Hepatocyte (in vitro differentiated cells): Measurements from ENCODE around the gene TYMS. TPM values are rescaled to one million over a fixed set of nuclear protein-coding genes. Genes with fewer than 3 reads are reported as not detected.

ENCODE experiments used
- DNase-seq: peaks from one replicate; pipeline ENCODE4 v3.0.0-alpha.2; 2016; ENCODE audit warnings: low spot score
- H2AFZ ChIP-seq: fragments of 200-600 bp; sonication (generic); 2 replicates; pipeline ENCODE4 v1.6.0; 2016; ENCODE audit warnings: antibody characterized with exemption, mild to moderate bottlenecking
- H3K27ac ChIP-seq: fragments of 200-600 bp; sonication (generic); 2 replicates; pipeline ENCODE4 v1.5.1; 2016; ENCODE audit warnings: mild to moderate bottlenecking
- H3K27me3 ChIP-seq: fragments of 200-600 bp; sonication (generic); 2 replicates; pipeline ENCODE4 v1.6.1; 2016
- H3K36me3 ChIP-seq: fragments of 200-600 bp; sonication (generic); replicated peaks from 2 replicates; pipeline ENCODE4 v1.5.1; 2016; ENCODE audit warnings: low read depth; ENCODE audit not compliant: insufficient read depth
- H3K4me1 ChIP-seq: fragments of 200-600 bp; sonication (generic); 2 replicates; pipeline ENCODE4 v1.5.1; 2016; ENCODE audit warnings: mild to moderate bottlenecking, moderate library complexity; ENCODE audit not compliant: insufficient read depth
- H3K4me2 ChIP-seq: fragments of 200-600 bp; sonication (generic); 2 replicates; pipeline ENCODE4 v1.6.0; 2016
- H3K4me3 ChIP-seq: fragments of 200-600 bp; sonication (generic); 2 replicates; pipeline ENCODE4 v1.5.1; 2016; ENCODE audit warnings: mild to moderate bottlenecking
- H3K79me2 ChIP-seq: fragments of 200-600 bp; sonication (generic); 2 replicates; pipeline ENCODE4 v1.6.0; 2017; ENCODE audit warnings: mild to moderate bottlenecking
- H3K9me2 ChIP-seq: fragments of 200-600 bp; sonication (generic); replicated peaks from 2 replicates; pipeline ENCODE4 v1.6.0; 2017; ENCODE audit warnings: mild to moderate bottlenecking; ENCODE audit not compliant: insufficient read depth
- H3K9me3 ChIP-seq: fragments of 200-600 bp; sonication (generic); 2 replicates; pipeline ENCODE4 v1.5.1; 2016; ENCODE audit warnings: low read depth, mild to moderate bottlenecking
- H4K20me1 ChIP-seq: fragments of 200-600 bp; sonication (generic); 2 replicates; pipeline ENCODE4 v1.6.0; 2016; ENCODE audit warnings: mild to moderate bottlenecking; ENCODE audit not compliant: insufficient read depth, poor library complexity, severe bottlenecking
- CTCF ChIP-seq: fragments of 200-600 bp; sonication (generic); IDR thresholded peaks from 2 replicates; pipeline ENCODE4 v1.5.1; 2016; ENCODE audit warnings: antibody characterized with exemption, mild to moderate bottlenecking; ENCODE audit not compliant: poor library complexity
- EZH2 ChIP-seq: fragments of 200-600 bp; sonication (generic); IDR thresholded peaks from 2 replicates; pipeline ENCODE4 v1.6.1; 2016; ENCODE audit warnings: antibody characterized with exemption, mild to moderate bottlenecking, borderline replicate concordance
- EZH2phosphoT487 ChIP-seq: fragments of 200-600 bp; sonication (generic); IDR thresholded peaks from one replicate; pipeline ENCODE4 v1.6.1; 2018; ENCODE audit warnings: antibody characterized with exemption, mild to moderate bottlenecking, low read depth, moderate library complexity; ENCODE audit not compliant: unreplicated experiment, severe bottlenecking
- WGBS: methylation state at CpG from one replicate; pipeline ENCODE4 v1.1.6; 2016; ENCODE audit warnings: low lambda C conversion rate; ENCODE audit errors: missing lambda C conversion rate; 5-methylcytosine and 5-hydroxymethylcytosine counted together
- polyA plus RNA-seq: library from polyadenylated mRNA; unstranded; fragments of >200 nt; fragmentation: Nextera tagmentation; extraction: Ambion mirVana; gene quantifications from 2 replicates; pipeline ENCODE4 v1.2.1, GENCODE V29; 2016
- total RNA-seq: library from RNA; depleted of rRNA; stranded (reverse); fragments of >200 nt; gene quantifications from 2 replicates; pipeline ENCODE4 v1.2.3, GENCODE V29; 2014

Gene TYMS
- total and polyA plus RNA-seq, 2 experiments from 2014 or later = 15.1 to 39.8 TPM

DNA sequence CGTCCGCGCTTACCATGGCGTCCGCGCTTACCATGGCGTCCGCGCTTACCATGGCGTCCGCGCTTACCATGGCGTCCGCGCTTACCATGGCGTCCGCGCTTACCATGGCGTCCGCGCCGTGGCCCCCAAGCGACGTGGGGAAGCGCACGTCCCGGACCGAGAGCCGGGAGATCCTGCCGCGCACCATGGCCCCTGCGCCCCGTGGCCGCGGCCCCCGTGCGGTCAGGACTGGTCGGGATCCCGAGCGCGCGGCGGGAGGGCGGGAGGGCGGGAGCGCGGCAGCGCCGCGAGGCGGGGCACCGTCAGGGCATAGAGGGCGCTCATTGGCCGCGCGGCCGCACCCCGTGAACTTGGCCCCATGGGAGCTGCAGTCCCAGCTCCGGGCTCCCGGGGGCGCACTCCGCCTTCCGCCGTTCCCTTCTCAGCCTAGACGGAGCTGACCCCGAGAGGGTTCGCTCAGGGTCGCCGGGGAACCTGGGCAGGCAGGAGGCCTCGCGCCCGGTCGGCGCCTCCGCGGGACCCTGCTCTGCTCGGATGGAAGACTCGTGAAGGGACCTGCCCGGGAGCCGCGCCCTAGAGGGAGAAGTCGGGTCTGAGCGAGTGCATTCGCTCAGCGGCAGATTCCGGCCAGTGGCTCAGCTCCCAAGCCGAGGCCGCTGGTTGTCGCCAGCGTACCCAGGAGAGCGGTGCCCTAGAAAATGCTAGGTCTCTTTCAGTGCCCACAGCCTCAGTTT lies 55.1 kb downstream of the TYMS start, which contains the start of gene ENOSF1:
ENOSF1 (minus strand) TSS at position 230 of the 734 bp plus-strand sequence; CDS start at position 187, 43 bp downstream.
- H3K9me3 ChIP-seq = no peaks in the 10 kb centered on the region
- no peaks in the 10 kb centered on the region for H3K27me3 ChIP-seq
- no peaks in the 10 kb centered on the region for H4K20me1 ChIP-seq
- peak within 1 kb of the TSS; percentile 92 for H2AFZ ChIP-seq
- H3K27ac ChIP-seq = peak within 1 kb of the TSS; percentile 83
- no peaks in the 10 kb centered on the region for H3K36me3 ChIP-seq
- peak; percentile 94 for DNase-seq
- WGBS = 14% methylated on average over 46 of the region's 91 CpGs
- H3K4me1 ChIP-seq = peaks cover 13% of the 10 kb centered on the region
- H3K79me2 ChIP-seq = peaks cover 35% of the 10 kb centered on the region
- H3K4me3 ChIP-seq = peak within 1 kb of the TSS; percentile 68
- no peak for TF ChIP-seq EZH2phosphoT487
- peak; percentile 85 for TF ChIP-seq CTCF
- TF ChIP-seq EZH2 = no peak
- H3K4me2 ChIP-seq = peak within 1 kb of the TSS; percentile 83
- no peaks in the 10 kb centered on the region for H3K9me2 ChIP-seq

- peak overlapping the region; percentile 68 for H3K4me3 ChIP-seq
- no peaks in the 10 kb centered on the region for H3K27me3 ChIP-seq
- peak overlapping the region; percentile 92 for H2AFZ ChIP-seq
- WGBS = 93% methylated on average over 23 of the region's 23 CpGs
- no peaks in the 10 kb centered on the region for H3K36me3 ChIP-seq
- H3K4me2 ChIP-seq = peak overlapping the region; percentile 83
- DNase-seq = no peak
- H3K9me2 ChIP-seq = no peaks in the 10 kb centered on the region
- TF ChIP-seq EZH2phosphoT487 = no peak
- TF ChIP-seq EZH2 = no peak
- no peak for TF ChIP-seq CTCF
- H4K20me1 ChIP-seq = no peaks in the 10 kb centered on the region
- H3K9me3 ChIP-seq = no peaks in the 10 kb centered on the region
- H3K79me2 ChIP-seq = peaks cover 33% of the 10 kb centered on the region
- H3K27ac ChIP-seq = no peak overlapping the region
- peaks cover 13% of the 10 kb centered on the region for H3K4me1 ChIP-seq
Measured at GRCh38 chr18:713135-713490, 55.7 kb downstream of the TYMS start.

DNA sequence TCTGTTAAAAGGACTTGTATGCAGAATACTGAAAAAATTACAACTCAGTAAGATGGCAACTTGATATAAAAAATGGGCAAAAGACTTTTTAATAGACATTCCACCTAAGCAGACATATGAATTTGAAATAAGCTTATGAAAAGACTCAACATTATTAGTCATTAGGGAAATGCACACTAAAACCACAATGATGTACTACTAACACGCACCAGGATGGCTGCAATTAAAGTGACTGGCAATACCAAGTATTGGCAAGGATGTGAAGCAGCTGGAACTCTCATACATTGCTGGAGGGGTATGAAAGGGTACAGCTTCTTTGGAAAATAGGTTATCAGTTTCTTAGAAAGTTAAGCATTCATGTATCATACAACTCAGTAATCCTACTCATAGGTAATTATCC lies 58.2 kb downstream of the TYMS start:
- no peaks in the 10 kb centered on the region for H3K36me3 ChIP-seq
- H3K4me2 ChIP-seq = no peak overlapping the region
- H3K4me3 ChIP-seq = no peak overlapping the region
- no peak overlapping the region for H3K27ac ChIP-seq
- TF ChIP-seq EZH2phosphoT487 (no peak), CTCF (no peak), EZH2 (no peak)
- no peak for DNase-seq
- WGBS = 93% methylated on average over 1 of the region's 1 CpG
- H2AFZ ChIP-seq = no peak overlapping the region
- no peaks in the 10 kb centered on the region for H4K20me1 ChIP-seq
- no peaks in the 10 kb centered on the region for H3K27me3 ChIP-seq
- no peaks in the 10 kb centered on the region for H3K9me2 ChIP-seq
- peaks cover 7% of the 10 kb centered on the region for H3K4me1 ChIP-seq
- H3K79me2 ChIP-seq = peaks cover 8% of the 10 kb centered on the region
- no peaks in the 10 kb centered on the region for H3K9me3 ChIP-seq
